ENCODE measurements around the gene FHIT.

The FHIT gene

GRCh38 chr3:61169621-61170251, 81.5 kb downstream of the FHIT start:
- no peak for DNase-seq (ENCODE audit: low read depth)

GRCh38 chr3:61168286-61168685, 83.0 kb downstream of the FHIT start:
- DNase-seq (ENCODE audit: low read depth): no peak

GRCh38 chr3:61162965-61163364, 88.3 kb downstream of the FHIT start:
- DNase-seq (ENCODE audit: low read depth): no peak

- DNase-seq (ENCODE audit: low read depth): no peak
Measured at GRCh38 chr3:61158667-61159066, 92.6 kb downstream of the FHIT start.

- no peak for DNase-seq (ENCODE audit: low read depth)
Measured at GRCh38 chr3:61158216-61158615, 93.0 kb downstream of the FHIT start.

- no peak for DNase-seq (ENCODE audit: low read depth)
Measured at GRCh38 chr3:61157414-61157813, 93.8 kb downstream of the FHIT start.

GRCh38 chr3:61155701-61156292, 95.5 kb downstream of the FHIT start:
- DNase-seq (ENCODE audit: low read depth): no peak

GRCh38 chr3:61154457-61155198, 96.6 kb downstream of the FHIT start:
- no peak for DNase-seq (ENCODE audit: low read depth)

- DNase-seq (ENCODE audit: low read depth): no peak
Measured at GRCh38 chr3:61152071-61152470, 99.2 kb downstream of the FHIT start.

GRCh38 chr3:61149236-61149635, 102.0 kb downstream of the FHIT start:
- DNase-seq (ENCODE audit: low read depth): no peak

GRCh38 chr3:61146010-61146890, 105.0 kb downstream of the FHIT start:
- DNase-seq (ENCODE audit: low read depth): no peak

GRCh38 chr3:61141697-61142096, 109.6 kb downstream of the FHIT start:
- DNase-seq (ENCODE audit: low read depth): no peak

- DNase-seq (ENCODE audit: low read depth): no peak
Measured at GRCh38 chr3:61141227-61141626, 110.0 kb downstream of the FHIT start.

- DNase-seq (ENCODE audit: low read depth): no peak
Measured at GRCh38 chr3:61139686-61140085, 111.6 kb downstream of the FHIT start.

- DNase-seq (ENCODE audit: low read depth): no peak
Measured at GRCh38 chr3:61138401-61138800, 112.9 kb downstream of the FHIT start.

- DNase-seq (ENCODE audit: low read depth): no peak
Measured at GRCh38 chr3:61136191-61136590, 115.1 kb downstream of the FHIT start.

- no peak for DNase-seq (ENCODE audit: low read depth)
Measured at GRCh38 chr3:61134532-61134931, 116.7 kb downstream of the FHIT start.

- no peak for DNase-seq (ENCODE audit: low read depth)
Measured at GRCh38 chr3:61132062-61132461, 119.2 kb downstream of the FHIT start.

GRCh38 chr3:61118830-61119229, 132.4 kb downstream of the FHIT start:
- no peak for DNase-seq (ENCODE audit: low read depth)

- no peak for DNase-seq (ENCODE audit: low read depth)
Measured at GRCh38 chr3:61117045-61117898, 134.0 kb downstream of the FHIT start.

- no peak for DNase-seq (ENCODE audit: low read depth)
Measured at GRCh38 chr3:61114316-61114953, 136.8 kb downstream of the FHIT start.
